Right lobe of liver (tissue), 6 donors: ENCODE data around the gene DDN. TPM values are rescaled to one million over a fixed set of nuclear protein-coding genes. Genes with fewer than 3 reads are reported as not detected.
A peak's percentile ranks its signal among the peaks of the same experiment; 100 is the strongest.

Experiments used
- ATAC-seq, 4 donors: fragments of 200-7000 bp; cut with Tn5 transposase; one replicate each; pipeline ENCODE4 v1.9.1; 2020; ENCODE audit warnings: mild to moderate bottlenecking in 4 of 4, moderate library complexity in 4 of 4
- DNase-seq, 3 donors: peaks; one replicate each; pipeline ENCODE4 v3.0.0-alpha.2; 2020
- H3K27ac ChIP-seq, 3 donors: fragments of 200-600 bp; one replicate each; pipeline ENCODE4 v1.8.0; 2022
- H3K27me3 ChIP-seq, 2 donors: fragments of 200-600 bp; one replicate each; pipeline ENCODE4 v1.8.0; 2022
- H3K36me3 ChIP-seq, 4 donors: fragments of 200-600 bp; sonication (generic) in 1 of 4; one replicate each; pipeline versions ENCODE4 v1.5.1 to v1.8.0; 2017 to 2022; ENCODE audit warnings: control low read depth in 1 of 4
- H3K4me1 ChIP-seq, 4 donors: fragments of 200-600 bp; sonication (generic) in 1 of 4; one replicate each; pipeline versions ENCODE4 v1.5.1 to v1.8.0; 2017 to 2022; ENCODE audit warnings: control low read depth in 1 of 4
- H3K4me3 ChIP-seq, 3 donors: fragments of 200-600 bp; one replicate each; pipeline ENCODE4 v1.8.0; 2022
- H3K9me3 ChIP-seq, 4 donors: fragments of 200-600 bp; sonication (generic) in 1 of 4; one replicate each; pipeline versions ENCODE4 v1.5.1 to v1.8.0; 2017 to 2022; ENCODE audit warnings: control low read depth in 1 of 4
- POLR2A ChIP-seq: fragments of 450-650 bp; IDR thresholded peaks from one replicate; pipeline ENCODE4 v1.6.1; 2017; ENCODE audit warnings: antibody characterized with exemption, mild to moderate bottlenecking
- WGBS: methylation state at CpG from one replicate; pipeline ENCODE4 v1.1.6; 2018; ENCODE audit warnings: low coverage, low lambda C conversion rate; ENCODE audit not compliant: insufficient coverage; ENCODE audit errors: missing lambda C conversion rate; 5-methylcytosine and 5-hydroxymethylcytosine counted together
- intact Hi-C, 2 donors: fragments of 100-400 bp; cut with DNase I; formaldehyde crosslinking; loops; one replicate each; pipeline versions ENCODE4 v1.11.2 to v1.14.1; 2022
- total RNA-seq, 6 experiments: library from RNA; depleted of rRNA in 2 of 6; stranded (reverse); fragments of >200 nt in 2 of 6; fragmentation: NEBNext Ultra II Directional in 3 of 6; extraction: Animal tissue kit (Norgen Biotek cat#: 25700) in 3 of 6; gene quantifications; one replicate each; pipeline versions ENCODE4 v1.1.0 to v1.2.4, GENCODE V29; 2016 to 2023
- TF ChIP-seq, protein P1 (sequence below), 4 donors: fragments of 200-600 bp in 3 of 4; fragments of 450-650 bp in 1 of 4; IDR thresholded peaks; one replicate each; pipeline versions ENCODE4 v1.5.1 to v1.8.0; 2016 to 2022; ENCODE audit warnings: antibody characterized with exemption in 4 of 4, mild to moderate bottlenecking in 2 of 4
- donor health status: DM: no; HTN: yes; CAD: no.
- donor health status: DM: no; HTN: no; CAD: no.
- donor health status: DM: no; HTN: no; CAD: no.
- donor health status: DM: no; HTN: yes; CAD: no.
- donor health status: DM: no; HTN: yes; CAD: no.

DDN gene
- total RNA-seq, 6 experiments from 2014 or later = 0.18 to 0.19 TPM; not detected in 4

- no peaks in the 10 kb centered on the region for H3K9me3 ChIP-seq
- no peaks in the 10 kb centered on the region for H3K27me3 ChIP-seq
- ATAC-seq (peak in 2 of 4 donors; percentile 5), DNase-seq (no peak)
- no peak overlapping the region for H3K4me3 ChIP-seq
- peaks cover 3 to 67% (median 33%) of the 10 kb centered on the region in 4 donors for H3K36me3 ChIP-seq
- WGBS = no CpG with 5 or more reads among the region's 3 CpGs
- intact Hi-C loops = no loop called here
- no peak overlapping the region for H3K27ac ChIP-seq
- TF ChIP-seq, protein P1, sequence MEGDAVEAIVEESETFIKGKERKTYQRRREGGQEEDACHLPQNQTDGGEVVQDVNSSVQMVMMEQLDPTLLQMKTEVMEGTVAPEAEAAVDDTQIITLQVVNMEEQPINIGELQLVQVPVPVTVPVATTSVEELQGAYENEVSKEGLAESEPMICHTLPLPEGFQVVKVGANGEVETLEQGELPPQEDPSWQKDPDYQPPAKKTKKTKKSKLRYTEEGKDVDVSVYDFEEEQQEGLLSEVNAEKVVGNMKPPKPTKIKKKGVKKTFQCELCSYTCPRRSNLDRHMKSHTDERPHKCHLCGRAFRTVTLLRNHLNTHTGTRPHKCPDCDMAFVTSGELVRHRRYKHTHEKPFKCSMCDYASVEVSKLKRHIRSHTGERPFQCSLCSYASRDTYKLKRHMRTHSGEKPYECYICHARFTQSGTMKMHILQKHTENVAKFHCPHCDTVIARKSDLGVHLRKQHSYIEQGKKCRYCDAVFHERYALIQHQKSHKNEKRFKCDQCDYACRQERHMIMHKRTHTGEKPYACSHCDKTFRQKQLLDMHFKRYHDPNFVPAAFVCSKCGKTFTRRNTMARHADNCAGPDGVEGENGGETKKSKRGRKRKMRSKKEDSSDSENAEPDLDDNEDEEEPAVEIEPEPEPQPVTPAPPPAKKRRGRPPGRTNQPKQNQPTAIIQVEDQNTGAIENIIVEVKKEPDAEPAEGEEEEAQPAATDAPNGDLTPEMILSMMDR (IDR thresholded peaks at IDR 0.05) = no peak
- TF ChIP-seq POLR2A = no peak
- H3K4me1 ChIP-seq = no peaks in the 10 kb centered on the region
Observed at GRCh38 chr12:49032679-49033447, 33.7 kb upstream of the DDN start.

DNA sequence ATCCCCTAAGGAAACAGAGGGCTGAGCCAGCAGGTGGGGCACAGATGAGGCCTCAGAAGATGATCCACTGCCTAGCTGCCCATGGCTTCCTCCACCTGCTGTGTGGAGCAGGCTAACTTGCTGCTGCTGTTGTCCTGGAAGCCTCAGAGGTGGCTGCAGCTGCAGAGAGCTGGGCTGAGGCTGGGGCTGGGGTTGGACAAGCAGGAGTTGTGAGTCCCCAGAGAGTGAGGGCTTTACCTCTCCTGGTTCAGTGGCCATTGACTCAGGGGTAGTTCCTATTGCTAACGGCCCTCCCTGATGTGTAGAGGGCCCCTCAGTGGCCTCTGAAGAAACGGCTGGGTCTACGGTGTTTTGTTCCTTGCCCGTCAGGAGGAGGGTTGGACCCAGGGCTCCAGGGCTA, 33.1 kb upstream of the DDN start:
- intact Hi-C loops = no loop called here
- no CpG with 5 or more reads among the region's 4 CpGs for WGBS
- Histone ChIP-seq H3K4me3 (no peak overlapping the region), H3K9me3 (no peaks in the 10 kb centered on the region), H3K27ac (no peak overlapping the region), H3K27me3 (no peaks in the 10 kb centered on the region), H3K4me1 (no peaks in the 10 kb centered on the region), H3K36me3 (peaks cover 3 to 67% (median 33%) of the 10 kb centered on the region in 4 donors)
- ATAC-seq = no peak
- no peak for DNase-seq
- TF ChIP-seq, protein P1 (IDR thresholded peaks at IDR 0.05) = no peak
- no peak for TF ChIP-seq POLR2A

- H3K4me3 ChIP-seq = no peak overlapping the region
- DNase-seq = peak in 1 of 3 donors; percentile 19
- WGBS = 100% methylated on average over 3 of the region's 8 CpGs
- H3K27me3 ChIP-seq = no peaks in the 10 kb centered on the region
- no peak overlapping the region for H3K27ac ChIP-seq
- ATAC-seq = peak in 2 of 4 donors; percentile 3 to 7
- H3K4me1 ChIP-seq = no peaks in the 10 kb centered on the region
- H3K36me3 ChIP-seq = peaks cover 3 to 67% (median 28%) of the 10 kb centered on the region in 4 donors
- intact Hi-C loops = no loop called here
- no peaks in the 10 kb centered on the region for H3K9me3 ChIP-seq
- TF ChIP-seq, protein P1 (IDR thresholded peaks at IDR 0.05) = no peak
- TF ChIP-seq POLR2A = no peak
Observed at GRCh38 chr12:49031573-49032161, 32.5 kb upstream of the DDN start.

DNA sequence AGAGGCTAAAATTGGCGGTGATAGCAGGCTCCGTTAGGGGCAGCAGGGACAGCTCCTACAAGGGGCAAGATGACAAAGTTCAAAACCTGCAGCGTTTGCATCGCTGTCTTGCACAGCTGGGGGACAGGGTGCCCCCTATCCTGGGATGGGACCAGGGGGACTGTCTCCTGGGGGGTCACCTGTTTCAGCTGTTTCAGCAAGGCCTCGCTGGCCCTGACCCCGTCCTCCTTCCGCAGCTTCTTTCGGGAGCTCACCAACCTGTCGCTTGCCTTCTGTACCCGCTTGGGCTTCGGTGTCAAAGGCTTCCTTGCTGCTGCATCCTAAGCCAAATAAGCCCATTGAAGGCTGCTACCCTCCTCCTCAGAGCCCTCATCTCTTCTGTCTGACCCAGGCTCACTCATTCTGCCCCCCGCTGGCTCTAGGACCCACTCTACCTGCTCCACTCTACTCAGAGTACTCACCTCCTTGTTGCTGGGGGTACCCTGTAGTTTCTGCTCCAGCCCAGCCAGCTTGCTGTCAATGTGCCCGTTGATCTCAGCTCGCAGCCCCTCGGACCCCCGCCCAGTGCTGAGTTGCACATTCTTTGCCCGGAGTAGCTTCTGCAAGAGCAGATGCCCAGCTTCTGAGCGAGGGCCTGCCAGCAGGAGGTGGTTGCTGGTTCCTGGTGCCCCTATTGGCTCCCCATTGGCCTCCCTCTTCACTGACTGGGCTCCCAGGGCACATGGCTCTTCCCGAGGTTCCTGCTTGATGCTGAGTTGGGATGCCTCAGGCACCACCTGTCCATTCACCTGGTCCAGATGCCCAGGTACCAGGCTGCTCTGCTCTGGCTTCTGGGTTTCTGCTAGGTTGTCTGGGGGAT, 31.8 kb upstream of the DDN start:
- Histone ChIP-seq H3K4me1 (no peaks in the 10 kb centered on the region), H3K27me3 (no peaks in the 10 kb centered on the region), H3K4me3 (no peak overlapping the region), H3K36me3 (peaks cover 3 to 72% (median 32%) of the 10 kb centered on the region in 4 donors), H3K27ac (no peak overlapping the region), H3K9me3 (no peaks in the 10 kb centered on the region)
- 98% methylated on average over 6 of the region's 19 CpGs for WGBS
- ATAC-seq = peak in 1 of 4 donors; percentile 5
- no peak for TF ChIP-seq POLR2A
- TF ChIP-seq, protein P1 (IDR thresholded peaks at IDR 0.05) = no peak
- intact Hi-C loops = no loop called here
- peak in 1 of 3 donors; percentile 16 for DNase-seq
